Nephron (organoid): ENCODE measurements around the gene RHBDF1.

ENCODE experiments used
- H3K27ac Mint-ChIP-seq, 3 experiments: 2 replicates each; pipeline ENCODE4 v1.8.0; 2020; ENCODE audit warnings: mixed read lengths in 3 of 3, mild to moderate bottlenecking in 2 of 3, moderate library complexity in 1 of 3
- H3K27me3 Mint-ChIP-seq: 2 replicates; pipeline ENCODE4 v1.8.0; 2021; ENCODE audit warnings: low read depth, mild to moderate bottlenecking, moderate library complexity, mixed read lengths
- H3K36me3 Mint-ChIP-seq: 2 replicates; pipeline ENCODE4 v1.8.0; 2020; ENCODE audit warnings: low read depth, mixed read lengths
- H3K4me1 Mint-ChIP-seq: 2 replicates; pipeline ENCODE4 v1.8.0; 2020; ENCODE audit warnings: mixed read lengths
- H3K4me3 Mint-ChIP-seq, 3 experiments: 2 replicates each; pipeline ENCODE4 v1.8.0; 2020; ENCODE audit warnings: mild to moderate bottlenecking in 3 of 3, mixed read lengths in 3 of 3, moderate library complexity in 2 of 3
- H3K9me3 Mint-ChIP-seq: 2 replicates; pipeline ENCODE4 v1.8.0; 2020; ENCODE audit warnings: mixed read lengths
- CTCF ChIP-seq, 3 experiments: fragments of 200-600 bp; sonication (generic); IDR thresholded peaks; one replicate each; pipeline ENCODE4 v1.5.0; 2021; ENCODE audit warnings: antibody characterized with exemption in 3 of 3; ENCODE audit not compliant: unreplicated experiment in 3 of 3

RHBDF1 gene

DNA sequence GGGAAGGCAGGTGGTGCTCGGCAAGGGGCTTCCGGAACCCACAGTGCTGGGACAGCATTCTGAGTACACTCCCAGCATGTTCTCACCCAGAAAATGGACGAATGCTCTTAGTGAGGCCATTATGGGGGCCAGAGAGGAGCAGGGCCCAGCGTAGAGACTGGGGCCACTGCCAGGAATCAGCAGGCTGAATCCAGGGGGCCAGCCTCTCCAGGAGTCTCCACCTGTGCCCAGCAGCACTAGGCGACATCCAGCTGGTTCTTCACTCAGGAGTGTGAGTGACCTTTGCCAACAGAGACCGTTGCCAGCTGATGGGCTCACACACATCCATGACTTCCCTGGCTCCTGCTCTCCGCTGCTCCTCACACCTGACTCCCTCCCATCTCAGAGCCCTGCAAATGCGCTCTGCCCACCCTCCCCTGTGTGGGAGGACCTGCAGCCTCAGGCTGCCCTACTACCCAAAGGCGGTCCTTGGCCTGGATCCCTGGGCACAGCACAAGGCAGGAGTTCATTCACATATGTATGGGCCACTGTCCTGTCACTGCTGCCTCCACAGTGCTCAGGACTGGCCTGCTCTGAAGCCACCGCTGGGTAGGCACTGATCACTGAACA lies 5.1 kb downstream of the RHBDF1 start:
- Mint-ChIP-seq H3K9me3 (no peaks in the 10 kb centered on the region), H3K4me3 (peak overlapping the region in 1 of 3 experiments; percentile 35), H3K27me3 (no peaks in the 10 kb centered on the region), H3K27ac (no peak overlapping the region), H3K4me1 (peaks cover 45% of the 10 kb centered on the region), H3K36me3 (no peaks in the 10 kb centered on the region)
- TF ChIP-seq CTCF (IDR thresholded peaks at IDR 0.05; ENCODE audit: unreplicated experiment in 3 of 3): no peak

DNA sequence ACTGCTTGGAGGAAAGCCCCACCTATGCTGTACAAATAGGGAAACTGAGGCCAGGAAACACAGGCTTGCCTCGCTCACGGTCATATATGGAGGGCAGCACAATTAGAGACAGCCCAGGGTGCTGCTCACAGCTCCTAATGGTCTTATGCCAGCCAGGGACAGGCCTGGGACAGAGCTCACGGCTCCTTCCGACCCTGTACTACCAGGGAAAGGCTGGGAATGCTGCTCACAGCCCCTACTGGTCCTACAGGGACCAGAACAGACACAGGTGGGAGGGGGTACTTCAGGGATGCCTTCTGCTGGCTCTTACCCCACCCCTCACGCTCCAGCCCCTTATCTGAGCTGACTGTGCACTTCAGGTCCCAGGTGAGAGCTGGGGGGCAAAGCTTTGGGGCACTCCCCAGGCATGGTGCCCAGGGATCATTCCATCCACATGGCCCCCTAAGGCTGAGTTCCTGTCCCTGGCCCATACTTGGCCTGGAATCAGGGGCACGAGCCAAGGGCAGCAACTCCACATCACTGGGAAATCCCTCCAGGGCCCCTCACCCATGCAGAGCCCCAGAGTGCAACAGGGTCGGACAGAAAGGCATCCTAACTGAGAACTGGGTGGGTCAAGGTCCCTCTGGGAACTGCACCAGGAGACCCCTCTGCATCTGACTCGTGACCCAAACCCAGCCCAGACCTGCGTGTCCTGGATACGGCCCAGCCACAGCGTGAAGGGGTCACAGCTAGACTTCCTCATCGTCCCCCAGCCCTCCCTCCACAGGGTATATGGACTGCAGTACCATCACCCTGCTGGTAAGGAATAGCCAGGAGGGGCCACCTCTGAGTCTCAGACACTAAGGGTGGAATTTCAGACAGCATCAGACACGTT lies 5.9 kb downstream of the RHBDF1 start:
- H3K4me3 Mint-ChIP-seq: peak overlapping the region in 1 of 3 experiments; percentile 35

DNA sequence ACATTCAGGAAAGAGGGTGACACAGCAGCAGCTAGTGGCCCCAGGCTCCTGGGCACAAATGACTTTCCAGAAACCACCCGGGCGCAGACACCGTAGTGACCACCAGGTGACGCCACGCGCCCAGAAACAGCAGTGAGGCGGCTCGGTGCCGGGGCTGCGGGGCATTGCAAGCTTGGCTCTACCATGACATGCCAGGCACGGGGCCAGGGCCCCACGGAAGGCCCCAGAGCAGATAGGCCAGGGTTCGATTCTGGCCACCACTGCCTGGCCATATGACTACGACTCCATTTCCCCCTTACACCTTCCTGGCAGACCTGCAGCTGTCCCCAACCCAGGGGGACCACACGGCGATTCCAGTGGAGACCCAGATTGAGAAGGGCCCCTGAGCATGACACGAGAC lies 6.7 kb downstream of the RHBDF1 start:
- Mint-ChIP-seq H3K36me3 (peaks cover 2% of the 10 kb centered on the region), H3K27ac (peak overlapping the region in 2 of 3 experiments; percentile 40 to 61), H3K9me3 (no peaks in the 10 kb centered on the region)

More for the DNA sequence above, 5.9 kb downstream of the RHBDF1 start:
- no peak for TF ChIP-seq CTCF (IDR thresholded peaks at IDR 0.05; ENCODE audit: unreplicated experiment in 3 of 3)
- Mint-ChIP-seq H3K4me1 (peaks cover 44% of the 10 kb centered on the region), H3K36me3 (no peaks in the 10 kb centered on the region), H3K27ac (no peak overlapping the region), H3K27me3 (no peaks in the 10 kb centered on the region), H3K9me3 (no peaks in the 10 kb centered on the region)

DNA sequence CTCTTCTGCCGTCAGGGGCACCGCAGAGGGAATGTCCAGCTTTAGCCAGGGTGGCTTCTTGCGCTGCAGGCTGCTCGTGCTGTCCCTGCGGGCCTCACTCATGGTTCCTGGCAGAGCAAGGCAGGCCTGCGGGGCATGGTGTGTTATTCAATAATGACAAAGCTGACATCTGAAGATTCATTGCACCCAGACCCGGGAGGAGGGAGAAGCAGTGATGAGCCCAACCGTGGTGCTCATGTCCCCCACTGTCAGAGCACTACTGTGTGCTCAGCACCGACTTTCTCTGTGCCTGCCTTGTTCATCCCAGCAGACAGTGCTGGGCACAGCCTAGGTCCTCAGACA lies 7.5 kb downstream of the RHBDF1 start:
- H3K36me3 Mint-ChIP-seq: peaks cover 6% of the 10 kb centered on the region
- no peak overlapping the region for H3K27ac Mint-ChIP-seq
- no peaks in the 10 kb centered on the region for H3K27me3 Mint-ChIP-seq
- H3K9me3 Mint-ChIP-seq: no peaks in the 10 kb centered on the region
- H3K4me1 Mint-ChIP-seq: peaks cover 38% of the 10 kb centered on the region
- H3K4me3 Mint-ChIP-seq: no peak overlapping the region
- TF ChIP-seq CTCF (IDR thresholded peaks at IDR 0.05; ENCODE audit: unreplicated experiment in 3 of 3): no peak

More for the DNA sequence above, 6.7 kb downstream of the RHBDF1 start:
- peak; percentile 92 to 93 (median 92) for TF ChIP-seq CTCF (IDR thresholded peaks at IDR 0.05; ENCODE audit: unreplicated experiment in 3 of 3)
- Mint-ChIP-seq H3K4me3 (peak overlapping the region in 1 of 3 experiments; percentile 14), H3K27me3 (no peaks in the 10 kb centered on the region), H3K4me1 (peaks cover 40% of the 10 kb centered on the region)

- no peak for TF ChIP-seq CTCF (IDR thresholded peaks at IDR 0.05; ENCODE audit: unreplicated experiment in 3 of 3)
- Mint-ChIP-seq H3K4me3 (no peak overlapping the region), H3K9me3 (no peaks in the 10 kb centered on the region), H3K27me3 (no peaks in the 10 kb centered on the region), H3K27ac (no peak overlapping the region), H3K36me3 (peaks cover 10% of the 10 kb centered on the region), H3K4me1 (peaks cover 31% of the 10 kb centered on the region)
Observed at GRCh38 chr16:63998-64913, 8.2 kb downstream of the RHBDF1 start.
